WTC11 (cell line): ENCODE data around the gene INO80E.

ENCODE experiments used
- ATF6 ChIP-seq: sonication (generic); formaldehyde crosslinking; IDR thresholded peaks from 2 replicates; pipeline ENCODE4 v1.8.1; 2023; ENCODE audit warnings: mild to moderate bottlenecking, missing genetic modification reagents
- CBFB ChIP-seq: sonication (generic); formaldehyde crosslinking; IDR thresholded peaks from 2 replicates; pipeline ENCODE4 v1.8.1; 2022; ENCODE audit warnings: mild to moderate bottlenecking, low read depth, missing genetic modification reagents
- CTCF ChIP-seq: fragments of 200-600 bp; IDR thresholded peaks from 2 replicates; pipeline ENCODE4 v1.8.0; 2022; ENCODE audit warnings: antibody characterized with exemption
- E2F5 ChIP-seq: sonication (generic); formaldehyde crosslinking; IDR thresholded peaks from 2 replicates; pipeline ENCODE4 v1.8.1; 2022; ENCODE audit warnings: mild to moderate bottlenecking, moderate library complexity, missing genetic modification reagents
- ETV6 ChIP-seq: sonication (generic); formaldehyde crosslinking; IDR thresholded peaks from 2 replicates; pipeline ENCODE4 v1.8.1; 2022; ENCODE audit warnings: mild to moderate bottlenecking, missing genetic modification reagents
- FOXP1 ChIP-seq: sonication (generic); formaldehyde crosslinking; IDR thresholded peaks from 2 replicates; pipeline ENCODE4 v1.8.0; 2022; ENCODE audit warnings: missing genetic modification reagents, mild to moderate bottlenecking, moderate library complexity, borderline replicate concordance
- FOXP4 ChIP-seq: sonication (generic); formaldehyde crosslinking; IDR thresholded peaks from 2 replicates; pipeline ENCODE4 v1.8.0; 2022; ENCODE audit warnings: mild to moderate bottlenecking, missing genetic modification reagents
- IRF1 ChIP-seq: sonication (generic); formaldehyde crosslinking; IDR thresholded peaks from 2 replicates; pipeline ENCODE4 v1.8.0; 2023; ENCODE audit warnings: missing genetic modification reagents
- PRRX2 ChIP-seq: fragments of 250-450 bp; sonication (Bioruptor Pico); IDR thresholded peaks from 2 replicates; pipeline ENCODE4 v1.8.0; 2021; ENCODE audit warnings: mild to moderate bottlenecking
- TEAD4 ChIP-seq: sonication (generic); formaldehyde crosslinking; IDR thresholded peaks from 2 replicates; pipeline ENCODE4 v1.8.0; 2022; ENCODE audit warnings: mild to moderate bottlenecking, missing genetic modification reagents
- USF2 ChIP-seq: sonication (generic); formaldehyde crosslinking; IDR thresholded peaks from 2 replicates; pipeline ENCODE4 v1.8.1; 2023; ENCODE audit warnings: mild to moderate bottlenecking, missing genetic modification reagents, moderate library complexity
- ZNF263 ChIP-seq: sonication (generic); formaldehyde crosslinking; IDR thresholded peaks from 2 replicates; pipeline ENCODE4 v1.8.1; 2022; ENCODE audit warnings: low read depth, mild to moderate bottlenecking, moderate library complexity, missing genetic modification reagents
- ZNF281 ChIP-seq: sonication (generic); formaldehyde crosslinking; IDR thresholded peaks from 2 replicates; pipeline ENCODE4 v1.8.0; 2023; ENCODE audit warnings: mild to moderate bottlenecking, missing genetic modification reagents
- ZNF396 ChIP-seq: fragments of 250-450 bp; sonication (Bioruptor Pico); IDR thresholded peaks from 2 replicates; pipeline ENCODE4 v1.8.0; 2021; ENCODE audit warnings: mild to moderate bottlenecking, moderate library complexity, borderline replicate concordance

GRCh38 chr16:29963021-29963743, 32.9 kb upstream of the INO80E start:
- TF ChIP-seq CTCF (no peak), IRF1 (CRISPR knock-in tag) (no peak), CBFB (CRISPR knock-in tag) (no peak), ZNF263 (CRISPR knock-in tag) (no peak), USF2 (CRISPR knock-in tag) (no peak), FOXP4 (CRISPR knock-in tag) (no peak), ZNF281 (no peak), ZNF396 (no peak), PRRX2 (no peak), ETV6 (CRISPR knock-in tag) (no peak), FOXP1 (no peak), ATF6 (CRISPR knock-in tag) (no peak), TEAD4 (CRISPR knock-in tag) (no peak), E2F5 (CRISPR knock-in tag) (no peak)
